IgD-negative memory B cell (primary cell): ENCODE results near the gene IL22RA2. TPM values are rescaled to one million over a fixed set of nuclear protein-coding genes. Genes with fewer than 3 reads are reported as not detected.

Experiments
- H3K27ac Mint-ChIP-seq, 3 donors: one replicate each; pipeline ENCODE4 v1.8.0; 2020 to 2022; ENCODE audit warnings: mild to moderate bottlenecking in 3 of 3, mixed read lengths in 3 of 3, moderate library complexity in 1 of 3
- H3K27me3 Mint-ChIP-seq: one replicate; pipeline ENCODE4 v1.8.0; 2021; ENCODE audit warnings: mixed read lengths
- H3K36me3 Mint-ChIP-seq: one replicate; pipeline ENCODE4 v1.8.0; 2020; ENCODE audit warnings: mild to moderate bottlenecking, mixed read lengths
- H3K4me1 Mint-ChIP-seq, 3 donors: one replicate each; pipeline ENCODE4 v1.8.0; 2020 to 2022; ENCODE audit warnings: mixed read lengths in 3 of 3, mild to moderate bottlenecking in 1 of 3
- H3K4me3 Mint-ChIP-seq, 4 donors: one replicate each; pipeline ENCODE4 v1.8.0; 2020 to 2022; ENCODE audit warnings: mild to moderate bottlenecking in 4 of 4, mixed read lengths in 4 of 4, moderate library complexity in 3 of 4
- H3K9me3 Mint-ChIP-seq, 3 donors: one replicate each; pipeline ENCODE4 v1.8.0; 2020 to 2021; ENCODE audit warnings: mixed read lengths in 3 of 3, mild to moderate bottlenecking in 1 of 3
- polyA plus RNA-seq: library from polyadenylated mRNA; unstranded; fragments of 300-500 nt; fragmentation: Illumina TruSeq; gene quantifications from one replicate; pipeline ENCODE4 v1.2.3, GENCODE V29; 2021

IL22RA2 gene
- polyA plus RNA-seq, 1 donor from 2014 or later, result not detected

DNA sequence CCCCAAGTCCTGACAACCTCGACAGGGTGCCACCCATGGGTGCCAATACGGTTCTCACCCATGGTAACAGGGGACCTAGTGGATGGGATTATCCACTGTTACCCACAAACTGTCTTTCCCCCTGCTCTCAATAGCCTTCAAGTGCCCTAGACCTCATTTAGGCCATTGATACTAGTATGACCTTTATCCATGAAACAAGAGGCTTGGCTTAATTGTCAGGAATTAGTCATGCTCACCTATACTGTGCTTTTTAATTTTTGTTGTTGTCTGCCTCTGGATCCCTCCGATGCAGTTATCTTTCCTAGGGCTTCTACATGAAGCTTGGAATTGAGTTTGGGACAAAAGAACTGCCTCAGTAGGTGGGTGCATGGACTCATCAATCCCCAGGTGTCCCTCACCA, 11.8 kb upstream of the IL22RA2 start:
- Mint-ChIP-seq H3K27ac (no peak overlapping the region), H3K9me3 (peaks cover 5 to 35% (median 13%) of the 10 kb centered on the region in 3 donors), H3K4me1 (no peaks in the 10 kb centered on the region)

DNA sequence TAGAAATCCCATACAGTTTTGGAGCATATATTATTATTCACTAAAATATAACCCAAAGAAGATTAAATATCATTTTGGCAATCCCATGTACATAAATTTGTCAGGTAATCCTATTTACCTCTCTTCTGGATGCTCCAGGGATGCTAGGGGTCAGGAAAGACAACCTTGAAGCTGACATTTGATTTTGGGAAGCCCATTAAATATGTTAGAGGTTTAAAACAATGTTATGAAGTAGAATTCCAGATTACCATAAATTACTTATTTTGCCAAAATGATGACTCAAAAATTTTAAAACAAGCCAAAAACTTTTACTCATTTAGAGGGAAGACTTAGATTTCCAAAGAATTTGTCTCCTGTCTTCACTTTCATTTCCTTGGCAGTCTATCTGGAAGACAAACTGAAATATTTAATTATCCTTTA, 9.2 kb upstream of the IL22RA2 start:
- H3K9me3 Mint-ChIP-seq, result peaks cover 3 to 35% (median 9%) of the 10 kb centered on the region in 3 donors
- H3K27me3 Mint-ChIP-seq, result no peaks in the 10 kb centered on the region
- H3K36me3 Mint-ChIP-seq, result no peaks in the 10 kb centered on the region
- no peak overlapping the region for H3K4me3 Mint-ChIP-seq
- H3K27ac Mint-ChIP-seq, result no peak overlapping the region
- no peaks in the 10 kb centered on the region for H3K4me1 Mint-ChIP-seq

More for the DNA sequence above, 11.8 kb upstream of the IL22RA2 start:
- Mint-ChIP-seq H3K27me3 (no peaks in the 10 kb centered on the region), H3K36me3 (no peaks in the 10 kb centered on the region), H3K4me3 (no peak overlapping the region)

DNA sequence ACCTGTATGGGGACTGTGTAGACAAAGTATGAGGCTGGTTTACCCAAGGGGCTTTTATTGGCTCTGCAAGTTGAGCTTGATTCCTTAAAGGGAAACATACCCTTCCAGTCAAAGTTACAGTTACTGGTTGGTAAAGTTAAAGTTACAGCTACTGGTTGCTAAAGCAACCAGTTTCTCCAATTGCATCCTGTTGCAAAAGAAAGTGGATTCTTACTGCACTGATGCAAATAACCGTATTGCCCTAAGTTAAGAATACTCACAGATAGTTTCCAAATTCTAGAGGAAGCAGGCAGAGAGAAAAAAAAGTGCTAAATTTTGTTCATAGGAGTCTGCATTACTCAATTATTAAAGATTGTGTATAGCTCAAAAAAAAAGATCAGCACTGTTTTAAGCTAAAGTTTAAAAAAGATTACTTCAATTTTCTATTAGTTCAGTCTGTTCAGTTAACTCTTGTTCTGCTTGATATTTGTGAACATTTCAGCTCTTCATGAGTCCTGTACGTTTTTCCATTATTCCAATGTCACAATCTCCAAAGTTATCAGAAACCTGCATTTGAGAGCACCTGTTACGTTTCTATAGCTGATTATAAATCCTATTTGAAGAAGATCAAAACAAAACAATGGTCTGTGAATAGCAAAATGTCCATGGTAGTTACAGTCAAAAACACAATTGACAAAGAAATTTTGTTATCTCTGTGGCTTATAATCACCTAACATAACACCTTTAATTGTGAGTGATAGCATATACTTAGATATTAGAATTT, 8.6 kb upstream of the IL22RA2 start:
- peaks cover 3 to 35% (median 9%) of the 10 kb centered on the region in 3 donors for H3K9me3 Mint-ChIP-seq
- no peak overlapping the region for H3K4me3 Mint-ChIP-seq
- no peak overlapping the region for H3K27ac Mint-ChIP-seq

DNA sequence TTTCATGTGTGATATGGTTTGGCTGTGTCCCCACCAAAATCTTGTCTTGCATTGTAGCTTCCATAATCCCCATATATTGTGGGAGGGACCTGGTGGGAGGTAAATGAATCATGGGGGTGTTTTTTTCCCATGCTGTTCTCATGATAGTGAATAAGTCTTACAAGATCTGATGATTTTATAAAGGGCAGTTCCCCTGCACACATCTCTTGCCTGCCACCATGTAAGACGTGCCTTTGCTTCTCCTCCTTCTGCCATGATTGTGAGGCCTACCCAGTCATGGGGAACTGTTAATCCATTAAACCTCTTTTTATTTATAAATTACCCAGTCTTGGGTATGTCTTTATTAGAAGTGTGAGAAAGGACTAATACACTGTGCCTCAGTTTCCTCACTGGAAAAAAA, 4.2 kb upstream of the IL22RA2 start:
- no peak overlapping the region for H3K27ac Mint-ChIP-seq
- no peaks in the 10 kb centered on the region for H3K27me3 Mint-ChIP-seq
- peak overlapping the region in 1 of 4 donors; percentile 13 for H3K4me3 Mint-ChIP-seq
- no peaks in the 10 kb centered on the region for H3K36me3 Mint-ChIP-seq
- H3K4me1 Mint-ChIP-seq, result peaks cover 5 to 20% (median 5%) of the 10 kb centered on the region in 3 donors
- H3K9me3 Mint-ChIP-seq, result peaks cover 1 to 19% (median 8%) of the 10 kb centered on the region in 3 donors

More for the DNA sequence above, 8.6 kb upstream of the IL22RA2 start:
- Mint-ChIP-seq H3K36me3 (no peaks in the 10 kb centered on the region), H3K4me1 (peaks cover 0 to 4% (median 2%) of the 10 kb centered on the region in 3 donors), H3K27me3 (no peaks in the 10 kb centered on the region)

DNA sequence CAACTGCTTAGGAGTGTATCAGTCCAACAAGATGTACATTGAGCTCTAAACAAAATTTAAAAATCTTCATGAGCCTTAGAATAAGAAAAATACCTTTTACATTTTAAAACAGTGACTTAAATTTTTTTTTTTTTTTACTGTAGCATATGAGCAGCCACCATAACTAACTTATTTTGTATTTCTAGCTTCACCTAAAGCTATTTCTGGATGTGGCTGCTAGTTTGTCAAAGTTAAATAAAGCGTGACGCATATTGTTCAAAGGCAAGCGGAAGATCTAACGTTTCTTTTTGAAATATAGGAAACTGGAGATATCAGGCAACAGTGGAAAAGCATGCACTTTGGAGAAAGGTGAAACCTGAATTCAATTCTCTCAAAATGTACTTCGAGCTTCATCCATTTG, 3.3 kb upstream of the IL22RA2 start:
- Mint-ChIP-seq H3K4me1 (peaks cover 13 to 29% (median 14%) of the 10 kb centered on the region in 3 donors), H3K27ac (no peak overlapping the region), H3K9me3 (peaks cover 0 to 11% (median 5%) of the 10 kb centered on the region in 3 donors), H3K27me3 (no peaks in the 10 kb centered on the region), H3K4me3 (peak overlapping the region in 1 of 4 donors; percentile 54), H3K36me3 (no peaks in the 10 kb centered on the region)

DNA sequence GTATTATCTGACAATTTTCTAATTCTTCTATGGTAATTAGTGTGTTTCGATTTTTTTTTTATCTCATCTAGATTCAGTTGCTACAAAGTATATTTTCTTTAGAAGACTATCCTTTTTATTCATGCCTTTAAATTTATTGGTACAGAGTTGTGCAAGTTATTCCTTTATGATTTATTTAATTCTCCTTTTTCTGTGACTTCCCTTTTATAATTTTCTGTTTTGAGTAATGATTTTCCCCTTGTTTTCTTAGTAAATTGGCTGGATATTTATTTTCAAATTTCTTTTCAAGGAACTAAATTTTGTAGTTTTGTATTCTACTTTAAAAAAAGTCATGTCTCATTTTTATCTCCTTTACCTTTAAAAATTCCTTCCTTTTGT, 2.4 kb upstream of the IL22RA2 start:
- Mint-ChIP-seq H3K36me3 (no peaks in the 10 kb centered on the region), H3K9me3 (peaks cover 0 to 4% (median 4%) of the 10 kb centered on the region in 3 donors), H3K27me3 (no peaks in the 10 kb centered on the region), H3K4me3 (peak overlapping the region in 1 of 4 donors; percentile 61), H3K27ac (no peak overlapping the region), H3K4me1 (peaks cover 20 to 38% (median 22%) of the 10 kb centered on the region in 3 donors)

DNA sequence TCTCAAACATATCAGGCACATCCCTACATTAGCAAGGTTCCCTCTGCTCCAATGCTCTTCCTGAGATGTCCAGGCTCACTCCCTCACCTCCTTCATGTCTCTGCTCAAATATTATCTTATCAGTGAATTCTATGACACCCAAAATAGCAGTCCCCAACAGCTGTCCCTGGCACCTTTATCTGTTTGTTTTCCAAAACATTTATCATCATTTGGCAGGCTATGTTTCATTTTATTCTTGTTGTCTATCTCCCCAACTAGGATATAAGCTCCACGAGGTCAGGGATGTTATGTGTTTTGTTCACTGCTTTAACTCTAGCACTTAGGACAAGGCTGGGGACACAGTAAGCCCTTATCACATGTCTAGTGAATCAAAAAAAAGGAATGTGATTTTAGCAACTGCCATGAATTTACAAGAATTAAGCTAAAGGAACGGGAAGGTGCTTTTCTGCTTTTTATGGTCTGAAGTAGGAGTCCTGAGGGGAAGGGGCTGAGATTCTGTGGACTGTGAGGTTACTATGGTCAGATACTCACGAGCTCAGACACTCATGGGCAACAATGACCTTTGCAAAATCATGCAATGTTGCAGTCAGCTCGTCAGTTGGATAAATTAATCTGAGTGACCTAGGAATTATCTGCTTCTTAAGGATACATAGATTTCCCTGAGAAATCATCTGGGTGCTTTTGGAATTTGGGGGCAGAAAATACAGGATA, 1.9 kb upstream of the IL22RA2 start:
- no peaks in the 10 kb centered on the region for H3K9me3 Mint-ChIP-seq
- H3K4me1 Mint-ChIP-seq, result peaks cover 24 to 43% (median 25%) of the 10 kb centered on the region in 3 donors
- no peaks in the 10 kb centered on the region for H3K36me3 Mint-ChIP-seq
- peak overlapping the region in 1 of 3 donors; percentile 7 for H3K27ac Mint-ChIP-seq
- H3K27me3 Mint-ChIP-seq, result no peaks in the 10 kb centered on the region
- no peak overlapping the region for H3K4me3 Mint-ChIP-seq

DNA sequence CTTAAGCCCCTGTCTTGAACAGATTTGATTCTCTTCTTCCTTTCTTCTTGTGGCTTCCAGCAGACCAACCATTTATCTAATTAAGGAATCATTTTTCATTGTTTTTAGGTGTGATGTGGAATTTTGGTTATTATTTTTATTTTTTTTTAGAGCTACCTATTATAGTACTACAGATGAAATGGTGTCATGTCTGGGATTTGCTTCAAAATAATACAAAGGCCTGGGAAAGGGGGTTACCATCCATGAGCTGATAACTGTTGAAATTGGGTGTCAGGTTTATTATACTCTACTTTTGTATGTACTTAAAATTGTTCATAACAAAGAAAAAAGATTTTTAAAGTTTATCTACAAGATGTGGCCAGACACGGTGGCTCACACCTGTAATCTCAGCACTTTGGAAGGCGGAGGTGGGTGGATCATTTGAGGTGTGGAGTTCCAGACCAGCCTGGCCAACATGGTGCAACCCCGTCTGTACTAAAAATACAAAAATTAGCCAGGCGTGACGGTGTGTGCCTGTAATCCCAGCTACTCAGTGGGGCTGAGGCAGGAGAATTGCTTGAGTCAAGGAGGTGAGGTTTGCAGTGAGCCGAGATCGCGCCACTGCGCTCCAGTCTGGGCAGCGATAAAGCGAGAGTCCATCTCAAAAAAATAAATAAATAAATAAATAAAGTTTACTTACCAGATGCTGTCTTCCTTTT, 561 bp downstream of the IL22RA2 start:
- Mint-ChIP-seq H3K27me3 (no peaks in the 10 kb centered on the region), H3K27ac (no peak overlapping the region), H3K4me1 (peaks cover 24 to 50% (median 27%) of the 10 kb centered on the region in 3 donors), H3K36me3 (peaks cover 1% of the 10 kb centered on the region), H3K4me3 (peak overlapping the region in 2 of 4 donors; percentile 56 to 88), H3K9me3 (peaks cover 0 to 5% (median 0%) of the 10 kb centered on the region in 3 donors)

DNA sequence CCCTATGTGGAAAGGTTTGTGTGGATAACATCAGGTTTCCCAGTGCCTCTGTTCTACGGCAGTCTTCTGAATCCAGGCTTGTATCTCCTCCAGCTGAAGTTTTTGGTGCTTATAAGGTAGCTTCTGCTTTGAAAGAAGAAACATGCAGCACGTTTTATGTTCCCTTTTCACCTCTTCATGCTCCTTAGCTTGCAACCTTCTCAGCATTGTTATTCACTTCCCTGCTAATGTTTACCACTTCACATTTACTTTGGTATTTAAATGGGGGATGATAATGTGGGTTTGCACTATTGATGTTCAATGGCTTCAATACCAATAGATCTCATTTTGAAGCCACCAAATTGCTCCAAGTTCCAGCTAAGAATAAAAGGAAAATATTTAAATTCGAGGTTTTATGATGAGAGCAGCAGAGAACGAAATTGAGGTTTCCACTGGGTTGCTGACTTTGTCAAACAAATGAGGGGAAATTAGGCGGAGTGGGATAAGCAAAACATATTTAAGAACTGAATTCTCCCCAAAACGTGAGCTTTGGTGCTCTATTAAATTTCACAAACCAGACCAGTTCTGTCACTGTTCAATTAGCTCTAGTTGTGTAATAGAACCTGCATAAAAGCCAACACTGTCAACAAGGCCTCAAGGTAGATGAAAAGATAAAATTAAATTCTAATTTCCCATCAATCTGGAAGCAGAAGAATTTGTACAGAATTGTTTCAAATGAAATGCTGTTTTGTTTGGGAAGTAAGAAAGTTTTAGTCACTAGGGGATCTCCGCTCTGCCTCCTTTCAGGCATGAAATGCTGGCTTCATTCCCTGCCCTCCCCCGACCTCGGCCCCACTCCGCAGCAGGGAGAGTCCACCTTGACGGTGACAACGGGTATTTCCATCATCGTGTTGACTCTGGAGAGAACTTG, 1.4 kb downstream of the IL22RA2 start:
- Mint-ChIP-seq H3K4me1 (peaks cover 25 to 49% (median 29%) of the 10 kb centered on the region in 3 donors), H3K27me3 (no peaks in the 10 kb centered on the region), H3K36me3 (peaks cover 1% of the 10 kb centered on the region), H3K4me3 (peak overlapping the region in 2 of 4 donors; percentile 61 to 88), H3K9me3 (peaks cover 0 to 5% (median 0%) of the 10 kb centered on the region in 3 donors), H3K27ac (peak overlapping the region; percentile 11 to 56 (median 30))

DNA sequence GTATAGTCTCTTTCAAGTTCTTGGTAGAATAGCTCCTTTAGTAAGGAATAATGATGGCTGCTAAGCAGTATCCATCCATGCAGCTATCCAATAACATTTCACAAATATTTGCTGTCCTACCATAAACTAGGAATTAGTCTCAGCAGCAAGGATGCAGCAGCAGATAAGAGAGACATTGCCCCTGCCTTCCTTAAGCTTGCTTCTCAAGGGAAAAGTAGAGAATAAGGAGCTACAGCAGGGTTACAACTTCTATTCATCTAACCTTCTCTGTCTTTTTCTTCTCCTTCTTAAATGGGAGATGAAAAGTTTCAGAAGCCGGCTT, 2.4 kb downstream of the IL22RA2 start:
- Mint-ChIP-seq H3K4me1 (peaks cover 29 to 48% (median 32%) of the 10 kb centered on the region in 3 donors), H3K27ac (no peak overlapping the region), H3K4me3 (peak overlapping the region in 2 of 4 donors; percentile 70 to 88), H3K36me3 (peaks cover 1% of the 10 kb centered on the region), H3K27me3 (no peaks in the 10 kb centered on the region), H3K9me3 (peaks cover 0 to 5% (median 0%) of the 10 kb centered on the region in 3 donors)

DNA sequence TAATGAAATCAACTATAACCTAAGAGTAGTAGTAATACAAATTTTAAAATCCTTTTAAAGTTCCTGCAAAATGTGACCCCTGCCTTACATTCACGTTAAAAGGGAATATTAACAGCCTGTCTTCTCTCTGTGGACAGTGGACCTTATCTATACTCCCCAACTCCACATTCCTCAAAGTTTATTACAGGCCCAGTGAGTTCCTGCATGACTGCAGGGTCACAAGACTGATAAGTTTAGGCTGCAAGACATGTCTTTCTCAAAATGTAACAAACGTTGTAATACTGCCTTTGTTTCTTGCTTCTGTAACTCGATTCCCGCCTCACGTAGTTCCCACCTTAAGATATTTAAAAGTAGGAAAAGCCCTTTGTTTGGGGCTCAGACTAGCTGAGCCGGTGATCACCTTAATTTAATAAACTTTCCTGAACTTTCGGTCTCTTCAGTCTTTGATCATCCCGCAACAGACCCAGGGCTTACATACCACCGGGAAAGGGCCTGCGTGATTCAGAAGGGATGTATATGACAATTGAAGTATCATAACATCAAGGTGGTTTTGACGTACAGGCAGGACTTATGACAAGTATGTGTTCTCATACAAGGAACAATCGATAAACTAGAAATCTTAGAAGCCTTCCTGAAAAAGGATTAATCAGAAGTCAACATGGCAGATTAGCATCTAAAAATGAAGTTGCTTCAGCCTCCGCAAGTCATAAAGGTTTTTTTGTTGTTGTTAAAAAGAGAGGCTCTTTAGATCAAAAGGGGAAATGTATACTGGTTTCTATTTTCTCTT, 3.0 kb downstream of the IL22RA2 start:
- Mint-ChIP-seq H3K36me3 (peaks cover 1% of the 10 kb centered on the region), H3K9me3 (peaks cover 0 to 5% (median 0%) of the 10 kb centered on the region in 3 donors), H3K4me1 (peaks cover 33 to 53% (median 38%) of the 10 kb centered on the region in 3 donors), H3K27me3 (no peaks in the 10 kb centered on the region), H3K27ac (no peak overlapping the region), H3K4me3 (peak overlapping the region in 2 of 4 donors; percentile 70 to 88)

DNA sequence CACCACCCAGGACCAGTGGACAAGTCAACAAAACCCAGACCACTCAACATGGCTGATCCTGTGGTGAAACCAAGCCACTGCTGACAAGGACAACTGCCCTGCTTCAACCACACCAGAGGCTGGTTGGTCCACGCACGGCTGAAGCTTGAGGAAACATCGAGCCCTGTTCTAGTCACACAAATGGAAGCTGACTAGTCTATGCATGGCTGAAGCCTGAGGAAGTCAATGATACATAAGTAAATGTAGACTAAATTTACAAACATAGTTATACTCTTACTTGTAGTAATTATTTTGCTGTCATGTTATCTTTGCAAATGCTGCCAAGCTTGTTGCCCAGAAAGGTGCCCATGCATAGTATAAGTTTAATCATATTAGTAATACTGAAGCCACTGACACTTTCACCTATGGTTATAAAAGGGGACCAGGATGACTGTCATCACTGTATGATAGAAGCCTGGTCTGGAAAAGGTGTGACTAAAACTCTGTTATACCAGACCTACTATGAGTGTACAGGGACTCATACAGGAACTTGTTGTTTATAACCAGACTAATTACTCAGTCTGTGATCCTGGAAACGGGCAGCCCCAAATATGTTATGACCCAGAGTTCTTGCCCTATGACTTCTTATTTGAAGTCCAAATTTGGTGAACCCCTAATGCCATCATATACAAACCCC, 5.6 kb downstream of the IL22RA2 start:
- H3K4me1 Mint-ChIP-seq, result peaks cover 47 to 53% (median 47%) of the 10 kb centered on the region in 3 donors
- no peak overlapping the region for H3K4me3 Mint-ChIP-seq
- peaks cover 0 to 10% (median 4%) of the 10 kb centered on the region in 3 donors for H3K9me3 Mint-ChIP-seq
- H3K27ac Mint-ChIP-seq, result no peak overlapping the region
- H3K27me3 Mint-ChIP-seq, result peaks cover 2% of the 10 kb centered on the region
- H3K36me3 Mint-ChIP-seq, result peaks cover 1% of the 10 kb centered on the region
